CD1c-positive myeloid dendritic cell (primary cell): Measurements from ENCODE around the gene PITX2.

ENCODE experiments used
- DNase-seq: peaks from one replicate; pipeline ENCODE4 v3.0.0-alpha.2; 2016; ENCODE audit errors: extremely low spot score

PITX2 gene

DNA sequence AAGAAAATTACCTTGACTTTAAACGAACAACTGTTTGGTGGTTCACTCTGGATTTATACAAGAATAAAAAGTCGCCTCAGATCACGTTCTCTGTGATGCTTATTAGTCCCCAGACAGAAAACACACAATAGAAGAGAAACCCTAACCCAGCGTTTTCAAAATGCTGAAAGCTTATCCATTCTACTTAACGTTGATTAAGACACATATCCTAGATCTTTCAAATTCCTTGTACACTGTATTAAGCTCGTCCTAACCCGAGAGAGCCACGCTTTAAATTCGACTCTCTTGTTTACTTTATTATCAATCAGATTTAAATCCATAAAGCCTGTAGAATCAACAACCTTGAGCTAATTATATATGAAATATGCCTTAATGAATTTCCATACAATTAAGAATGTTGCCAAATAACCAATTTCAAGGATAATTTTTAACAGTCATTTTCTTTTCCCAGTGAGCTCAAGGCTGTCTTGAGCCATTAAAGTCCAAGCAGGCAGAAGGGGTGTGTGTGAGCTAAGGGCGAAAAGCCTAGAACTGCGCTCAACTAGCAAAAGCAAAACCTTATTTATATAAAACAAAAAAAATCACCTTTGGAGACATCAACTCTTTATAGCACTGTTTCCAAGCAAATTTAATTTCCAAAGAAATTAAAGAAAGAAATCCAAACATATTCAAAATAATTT lies 981 bp upstream of the PITX2 start:
- no peak for DNase-seq

DNA sequence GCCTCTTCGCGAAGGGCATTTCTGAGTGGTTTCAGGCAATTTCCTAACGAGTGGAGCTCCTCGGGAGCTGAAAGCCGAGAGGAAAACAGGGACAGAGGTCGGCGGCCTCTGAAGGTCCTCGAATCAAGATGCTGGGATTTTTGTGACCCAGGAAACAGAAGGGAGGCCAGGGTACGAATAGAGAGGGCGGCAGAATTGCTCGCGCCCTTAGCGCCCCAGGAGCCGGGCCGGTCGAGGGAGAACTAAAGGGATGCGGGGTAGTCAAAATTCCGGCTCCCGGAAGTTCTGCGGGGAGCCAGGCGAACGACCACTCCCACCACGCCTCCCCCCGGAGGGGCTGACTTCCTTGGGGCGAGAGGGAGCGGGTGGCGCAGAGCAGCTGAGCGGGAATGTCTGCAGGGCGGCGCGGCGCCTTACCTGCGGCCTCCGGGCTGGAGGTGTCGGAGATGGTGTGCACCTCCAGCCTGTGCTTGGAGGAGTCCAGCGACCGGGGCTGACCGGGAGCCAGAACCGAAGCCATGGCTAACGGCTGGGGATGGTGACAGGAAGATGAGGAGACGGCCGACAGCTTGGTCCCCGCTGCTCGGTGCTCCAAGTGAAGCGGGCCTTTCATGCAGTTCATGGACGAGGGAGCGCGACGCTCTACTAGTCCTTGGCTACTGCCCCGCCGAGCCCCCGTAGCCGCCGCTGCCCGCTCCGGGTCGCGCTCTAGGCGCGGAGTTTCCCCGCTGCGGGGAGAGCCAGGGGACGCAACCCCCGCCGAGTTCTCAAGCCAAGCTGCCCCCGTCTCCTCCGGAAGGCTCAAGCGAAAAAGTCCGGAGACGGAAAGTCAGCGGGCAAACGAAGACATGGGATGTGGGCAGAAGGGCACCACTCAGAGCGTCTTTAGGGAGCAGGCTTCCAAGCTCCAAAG lies 782 bp downstream of the PITX2 start:
- DNase-seq: no peak

DNA sequence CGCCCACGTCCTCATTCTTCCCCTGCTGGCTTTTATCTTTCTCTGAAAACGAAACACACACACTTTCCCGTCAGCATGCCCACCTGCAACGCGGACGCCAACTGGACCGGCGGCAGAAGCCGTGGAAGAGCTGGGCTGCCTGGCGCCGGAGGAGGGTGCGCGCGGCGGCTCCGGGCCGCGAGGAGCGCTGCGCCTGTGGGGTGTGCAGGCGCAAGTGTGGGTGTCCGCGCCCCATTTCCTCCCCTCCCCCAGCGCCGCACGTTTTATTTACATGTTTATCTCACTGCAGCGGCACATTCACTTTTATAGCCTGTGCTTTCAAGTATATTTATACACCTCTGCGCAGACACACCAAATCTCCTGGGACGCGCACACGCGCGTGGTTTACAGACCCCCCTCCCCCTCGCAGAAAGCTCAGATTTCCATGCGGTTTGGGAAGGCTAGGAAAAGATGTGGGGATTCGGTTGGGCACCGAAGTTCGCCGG lies 1.5 kb downstream of the PITX2 start:
- no peak for DNase-seq

DNA sequence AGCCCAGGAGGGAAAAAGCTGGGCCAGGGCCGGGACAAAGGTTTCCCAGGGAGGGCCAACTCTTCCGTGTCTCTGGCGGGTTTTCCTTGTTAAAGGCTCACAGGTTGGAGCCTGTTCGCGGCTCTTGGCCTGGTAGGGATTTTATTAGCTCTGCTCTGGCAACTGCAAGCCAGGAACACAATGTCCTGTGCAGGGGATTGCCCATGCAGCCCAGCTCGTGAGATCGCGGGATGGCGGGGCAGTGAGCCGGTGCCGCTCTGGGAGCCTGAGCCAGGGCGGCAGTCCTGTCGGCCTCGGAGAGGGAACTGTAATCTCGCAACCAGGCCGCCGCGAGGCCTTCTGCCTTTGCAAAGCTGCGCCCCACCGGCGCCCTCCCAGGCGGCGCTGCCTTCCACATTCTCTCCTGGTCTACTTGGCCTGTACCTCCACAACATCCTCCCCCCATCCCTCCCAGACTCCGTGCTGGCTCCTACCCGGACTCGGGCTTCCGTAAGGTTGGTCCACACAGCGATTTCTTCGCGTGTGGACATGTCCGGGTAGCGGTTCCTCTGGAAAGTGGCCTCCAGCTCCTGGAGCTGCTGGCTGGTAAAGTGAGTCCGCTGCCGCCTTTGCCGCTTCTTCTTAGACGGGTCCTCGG lies 2.1 kb downstream of the PITX2 start:
- DNase-seq: no peak

DNA sequence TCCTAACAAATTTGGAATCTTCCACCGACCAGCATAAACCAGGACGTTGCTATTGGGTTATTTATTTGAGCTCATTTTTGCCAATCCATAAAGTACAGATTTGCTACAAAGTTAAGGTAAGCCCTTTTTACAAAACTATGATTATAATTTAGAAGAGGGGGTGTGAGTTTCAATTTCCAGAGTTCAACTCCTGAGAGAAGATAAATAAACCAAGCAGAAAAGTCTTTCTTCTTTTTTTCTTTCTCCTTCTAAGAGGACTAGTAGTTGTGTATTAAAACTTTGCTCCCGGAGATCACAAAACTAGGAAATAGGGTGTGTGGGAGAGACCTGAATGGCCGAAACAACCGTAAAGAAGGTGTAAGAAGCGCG lies 2.6 kb downstream of the PITX2 start:
- no peak for DNase-seq

DNA sequence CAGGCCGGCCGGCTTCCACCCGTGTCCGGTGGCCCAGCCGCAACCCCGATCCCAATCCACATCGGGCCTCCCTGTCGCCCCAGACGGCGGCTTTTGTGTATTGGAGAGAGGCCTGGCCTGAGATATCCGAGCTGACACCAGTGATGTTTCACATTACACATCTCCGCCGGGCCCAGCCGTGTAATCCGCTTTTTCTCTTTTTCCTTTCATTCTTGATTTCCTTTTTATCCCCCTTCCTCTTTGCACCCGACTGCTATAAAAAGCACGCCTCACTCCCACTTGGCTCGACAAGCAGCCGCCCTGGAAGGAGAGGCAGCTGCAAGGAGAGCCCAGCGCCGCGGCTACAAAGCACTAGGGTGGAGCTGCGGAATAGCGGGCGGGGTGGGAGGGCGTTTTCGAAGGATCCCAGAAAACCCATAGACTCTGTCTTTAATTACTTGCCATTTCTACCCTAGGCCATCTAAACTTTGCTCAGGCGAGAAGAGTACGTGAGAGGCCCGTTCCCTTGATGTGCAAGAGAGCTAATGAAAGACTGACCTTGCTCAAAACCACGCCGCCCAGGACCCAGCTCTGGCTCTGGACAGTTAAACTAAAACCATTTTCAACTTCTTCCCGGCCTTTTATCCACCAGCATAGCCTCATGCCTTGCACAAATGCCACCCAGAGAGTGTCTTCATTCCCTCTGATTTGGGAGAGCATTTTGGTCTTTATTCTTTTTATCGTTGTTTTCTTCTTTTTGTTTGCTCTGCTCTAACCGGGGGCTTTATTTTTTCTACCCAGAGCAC lies 3.2 kb downstream of the PITX2 start:
- DNase-seq: no peak

DNA sequence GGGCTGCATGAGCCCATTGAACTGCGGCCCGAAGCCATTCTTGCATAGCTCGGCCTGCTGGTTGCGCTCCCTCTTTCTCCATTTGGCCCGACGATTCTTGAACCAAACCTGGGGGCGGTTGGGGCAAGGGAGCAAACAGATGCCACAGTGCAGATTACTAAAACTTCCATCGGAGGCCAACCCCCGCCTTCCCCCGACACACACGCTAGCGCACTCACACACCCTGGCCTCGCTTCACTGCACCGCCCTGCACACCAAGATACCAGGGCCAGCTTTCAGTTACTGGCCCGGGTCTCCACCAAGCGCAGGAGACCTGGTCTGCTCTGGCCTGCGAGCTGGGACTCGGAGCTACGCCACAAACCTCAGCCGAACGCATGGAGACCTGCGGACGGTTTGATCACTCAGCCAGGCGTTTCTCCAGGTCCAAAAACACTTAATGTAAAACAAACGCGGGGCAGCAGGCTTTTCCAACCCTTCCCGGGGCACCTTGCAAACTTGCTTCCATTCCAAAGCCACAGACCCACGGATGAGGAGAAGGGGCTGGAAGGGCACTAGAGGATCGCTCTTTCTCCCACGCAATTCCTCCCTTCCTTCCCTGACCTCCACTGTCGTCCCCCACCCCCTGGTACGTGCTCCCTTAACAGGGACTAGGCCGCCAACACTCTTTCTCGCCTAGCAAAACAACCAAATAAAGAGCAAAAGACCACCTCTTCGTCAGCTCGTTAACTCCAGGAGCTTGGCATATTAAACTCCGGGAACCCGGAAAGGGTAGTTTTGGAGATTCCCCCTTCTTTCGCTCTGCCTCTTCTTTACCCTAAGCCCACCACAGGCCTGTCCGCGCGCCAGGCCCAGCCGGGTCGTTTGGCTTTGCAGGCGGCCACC lies 4.1 kb downstream of the PITX2 start:
- no peak for DNase-seq

DNA sequence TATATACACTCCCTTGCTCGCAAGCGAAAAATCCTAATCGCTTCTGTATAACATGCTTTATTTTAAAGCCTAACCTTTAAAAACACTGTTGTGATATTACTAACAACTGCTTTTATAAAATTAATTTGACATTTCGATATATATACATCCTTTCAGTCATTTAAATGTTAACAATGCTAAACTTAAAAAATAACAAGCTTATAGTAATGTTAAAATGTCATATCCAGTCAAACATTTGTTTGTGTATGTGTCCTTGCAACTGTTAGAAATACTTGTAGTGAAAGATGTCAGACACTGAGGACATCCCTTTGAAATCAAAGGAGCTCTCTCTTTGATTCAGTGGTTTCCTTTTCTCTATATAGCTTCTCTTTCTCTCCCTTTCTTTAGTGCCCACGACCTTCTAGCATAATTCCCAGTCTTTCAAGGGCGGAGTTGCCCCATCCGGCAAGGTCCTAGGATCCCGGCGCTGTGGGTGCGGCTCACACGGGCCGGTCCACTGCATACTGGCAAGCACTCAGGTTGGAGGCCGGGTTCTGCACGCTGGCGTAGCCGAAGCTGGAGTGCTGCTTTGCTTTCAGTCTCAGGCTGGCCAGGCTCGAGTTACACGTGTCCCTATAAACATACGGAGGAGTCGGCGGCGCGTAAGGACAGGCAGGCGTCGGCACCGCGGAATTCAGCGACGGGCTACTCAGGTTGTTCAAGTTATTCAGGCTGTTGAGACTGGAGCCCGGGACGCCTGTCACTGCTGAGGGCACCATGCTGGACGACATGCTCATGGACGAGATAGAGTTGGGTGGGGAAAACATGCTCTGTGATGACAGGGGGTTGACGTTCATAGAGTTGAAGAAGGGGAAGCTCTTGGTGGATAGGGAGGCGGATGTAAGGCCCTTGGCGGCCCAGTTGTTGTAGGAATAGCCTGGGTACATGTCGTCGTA lies 5.0 kb downstream of the PITX2 start:
- DNase-seq: no peak

DNA sequence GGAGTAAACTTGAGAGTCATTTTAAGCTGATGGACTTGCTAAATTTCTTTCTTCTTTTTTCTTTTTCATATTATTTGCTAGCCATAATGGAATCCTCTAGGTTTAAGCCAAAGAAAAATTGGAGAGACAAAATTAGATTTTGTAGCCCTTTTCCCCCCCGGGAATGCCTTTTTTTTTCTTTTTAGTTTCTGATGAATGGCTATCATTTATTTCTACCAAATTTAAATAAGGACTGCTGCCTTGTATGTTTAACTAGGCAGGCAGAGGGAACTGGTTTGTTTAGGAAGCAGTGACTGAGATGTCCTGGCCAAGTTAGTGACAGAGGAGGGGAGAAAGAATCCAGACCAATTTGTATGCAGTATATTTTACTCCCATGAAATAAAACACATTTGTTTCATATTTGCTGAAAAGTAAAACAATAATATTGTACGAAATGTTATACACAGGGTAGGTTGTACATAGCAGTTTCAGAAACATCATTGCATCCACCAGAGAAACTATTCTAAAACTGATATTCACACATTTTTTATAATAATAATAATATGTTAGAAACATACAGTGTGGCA lies 5.7 kb downstream of the PITX2 start:
- no peak for DNase-seq

DNA sequence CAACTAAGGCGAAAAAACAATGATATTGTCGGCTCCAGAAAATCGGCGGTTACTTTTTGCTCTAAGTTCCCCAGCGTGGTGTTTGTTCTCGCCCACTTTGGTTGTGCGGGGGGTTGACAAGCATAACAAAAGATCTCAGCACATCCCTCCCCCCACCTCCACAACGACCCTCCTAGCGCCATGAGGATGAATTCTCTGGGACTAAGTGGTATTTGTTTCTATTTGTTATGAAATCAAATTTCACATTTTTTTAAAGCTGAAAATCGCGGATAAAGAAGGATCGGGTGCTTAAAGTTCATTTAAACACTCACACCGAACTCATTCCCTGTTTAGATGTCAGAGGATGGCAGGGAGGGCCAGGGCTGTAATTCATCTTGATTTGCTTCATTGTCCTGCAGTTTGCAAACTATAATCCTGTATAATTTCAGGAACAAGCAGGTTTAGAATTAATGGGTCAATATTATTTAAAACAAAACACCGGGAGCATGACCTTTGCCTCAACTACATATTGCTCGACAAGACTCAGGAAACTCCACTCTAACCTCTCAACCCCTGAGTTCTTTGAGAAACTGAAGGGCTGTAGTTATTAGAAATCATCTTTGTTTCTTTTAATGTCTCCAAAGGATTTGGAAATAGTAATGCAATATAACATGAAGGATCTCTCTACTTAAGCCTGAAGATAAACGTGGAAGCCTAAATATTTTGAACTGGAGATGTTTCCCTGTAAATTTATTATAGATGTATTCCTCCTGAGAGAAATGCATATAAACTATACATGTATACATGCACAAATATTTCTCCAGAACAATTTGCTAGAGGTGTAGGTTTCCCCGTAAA lies 6.4 kb downstream of the PITX2 start:
- no peak for DNase-seq

DNA sequence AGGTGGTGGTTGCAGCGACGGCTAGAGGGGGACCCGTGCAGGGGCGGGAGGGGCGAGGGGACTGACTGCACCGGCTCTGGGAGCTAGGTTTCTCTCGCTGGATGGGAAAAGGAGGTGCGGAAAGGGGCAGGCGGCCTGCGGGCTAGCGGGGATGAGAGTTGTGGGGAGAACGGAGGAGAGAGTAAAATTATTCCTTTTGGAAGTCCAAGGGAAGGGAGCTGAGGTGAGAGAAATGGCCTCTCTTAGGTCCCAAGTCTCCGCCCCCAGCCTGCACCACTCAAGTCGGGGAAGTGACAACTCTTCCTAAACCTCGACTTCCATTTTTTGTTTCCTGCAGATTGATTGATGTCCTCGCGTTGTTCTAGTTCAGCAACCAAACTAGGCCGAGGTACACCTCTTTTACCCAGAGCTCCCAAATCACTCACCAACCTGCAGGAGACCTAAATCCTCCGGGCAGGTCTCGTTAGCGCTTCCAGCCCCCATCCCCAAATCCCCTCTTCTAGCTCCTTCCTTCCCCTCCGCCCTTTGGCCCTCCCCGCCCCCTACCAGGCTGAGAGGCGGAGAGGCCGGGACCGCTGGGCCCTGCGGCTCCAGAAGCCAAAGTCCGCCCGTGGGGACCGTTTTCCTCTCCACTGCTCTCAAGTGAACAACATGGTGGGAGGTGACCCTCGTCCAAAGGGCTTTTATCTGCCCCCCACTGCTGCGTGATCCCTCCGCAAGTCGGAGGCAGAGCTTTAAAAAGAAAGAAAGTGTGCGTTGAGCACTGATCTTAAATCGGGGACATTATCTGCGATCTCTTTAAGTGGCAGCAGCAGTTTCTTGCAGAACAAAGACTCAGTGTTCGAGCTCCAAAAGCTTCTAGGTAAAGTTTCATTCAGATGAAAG lies 7.3 kb downstream of the PITX2 start:
- DNase-seq: no peak

DNA sequence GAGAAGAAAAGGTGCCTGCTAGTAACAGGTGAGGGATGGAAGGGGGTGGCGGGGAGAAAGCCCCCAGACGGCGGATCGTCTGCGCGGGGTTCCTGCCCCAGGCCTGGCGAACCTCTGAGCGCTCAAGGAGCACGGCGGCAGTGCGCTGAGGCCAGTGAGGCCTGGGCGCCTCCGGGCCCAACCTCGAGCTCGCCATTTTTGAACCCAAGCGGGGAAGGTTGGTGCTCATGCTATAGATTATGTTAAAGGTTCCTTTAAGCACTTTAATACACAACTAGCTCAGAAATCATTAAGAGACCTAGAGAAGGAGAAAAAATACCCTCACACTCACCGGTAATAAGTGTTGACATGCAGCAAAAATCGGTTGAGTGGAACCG lies 7.9 kb downstream of the PITX2 start:
- DNase-seq: no peak

DNA sequence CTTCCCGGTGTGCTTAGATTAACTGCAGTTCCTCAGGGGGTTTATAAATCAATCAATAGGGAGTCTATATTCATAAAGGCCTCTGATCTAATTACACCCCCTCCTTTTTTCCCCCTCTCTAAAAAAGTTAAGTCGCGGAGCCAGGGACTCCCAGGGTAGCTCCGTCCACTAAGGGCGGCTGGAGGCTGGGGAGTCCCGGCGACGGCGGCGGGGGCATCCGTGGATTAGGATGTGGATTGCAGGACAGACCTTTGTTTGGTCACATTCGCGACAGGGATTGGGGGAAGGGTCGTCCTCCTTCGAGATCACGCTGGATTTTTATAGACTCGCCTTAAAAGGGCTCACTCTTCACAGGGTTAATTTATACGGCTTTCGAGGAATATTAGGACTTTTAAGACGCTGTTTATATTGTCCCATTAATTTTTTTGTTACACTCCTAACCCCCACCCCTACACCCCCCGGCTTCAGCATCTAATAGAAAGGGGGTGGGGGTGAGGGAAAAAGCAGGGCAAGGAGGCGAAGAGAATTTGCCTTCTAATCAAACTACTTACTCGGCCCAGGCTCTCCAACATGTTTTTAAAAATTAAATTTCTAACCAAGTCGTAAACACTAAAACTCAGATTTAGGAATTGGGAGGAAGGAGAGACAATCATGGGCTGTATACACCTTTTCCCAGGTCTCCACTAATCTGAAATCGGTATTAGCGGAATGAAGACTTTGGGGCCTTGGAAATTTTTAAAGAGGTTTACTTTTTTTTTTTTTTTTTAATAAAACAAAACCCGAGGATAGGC lies 8.5 kb downstream of the PITX2 start:
- no peak for DNase-seq

DNA sequence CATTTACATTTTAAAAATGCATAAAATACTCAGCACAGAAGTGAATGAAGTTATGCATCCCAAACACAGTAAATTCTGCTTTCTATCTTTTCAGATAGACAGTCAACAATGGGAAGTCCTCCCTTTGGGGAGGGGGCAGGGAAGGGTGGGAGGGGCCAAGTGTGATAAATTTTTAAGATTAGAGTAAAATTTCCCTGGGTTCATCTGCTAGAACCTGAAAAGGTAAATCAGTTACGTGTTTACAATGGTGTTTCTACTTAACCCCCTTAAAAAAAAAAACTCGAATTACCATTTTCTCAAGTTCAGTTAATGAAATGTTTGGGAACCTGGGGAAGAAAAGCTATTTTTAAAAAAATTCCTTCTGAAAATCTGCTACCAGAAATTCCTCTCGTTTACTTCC lies 9.1 kb downstream of the PITX2 start:
- DNase-seq: no peak

DNA sequence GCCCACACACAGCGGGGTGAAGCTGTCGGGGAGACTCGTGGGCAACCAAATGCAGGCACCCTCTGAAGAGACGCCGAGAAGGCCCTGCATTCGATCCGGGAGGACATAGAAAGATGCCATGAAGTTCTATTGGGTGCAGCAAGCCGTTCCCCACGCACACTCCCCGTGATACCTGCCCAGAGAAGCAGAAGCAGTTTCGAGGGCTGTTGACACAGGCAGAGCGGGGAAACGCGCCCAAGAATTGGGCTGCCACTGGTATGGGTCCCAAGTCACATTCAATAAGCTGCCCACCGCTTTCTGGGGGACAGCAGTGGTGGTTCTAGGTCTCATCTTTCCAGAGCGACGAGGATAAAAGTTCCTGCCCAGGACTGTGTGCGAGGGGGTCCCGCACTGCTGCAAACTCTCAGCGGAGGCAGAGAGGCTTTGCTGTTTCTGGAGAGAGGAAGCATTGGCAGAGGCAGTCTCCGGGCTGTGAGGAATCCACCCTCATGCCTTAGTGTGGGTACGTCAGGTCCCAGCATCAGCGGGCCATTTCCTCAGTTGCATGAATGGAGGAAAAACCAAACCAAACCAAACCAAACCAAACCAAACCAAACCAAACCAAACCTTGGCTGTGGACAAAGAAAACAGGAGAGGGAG lies 10.1 kb downstream of the PITX2 start:
- DNase-seq: no peak

DNA sequence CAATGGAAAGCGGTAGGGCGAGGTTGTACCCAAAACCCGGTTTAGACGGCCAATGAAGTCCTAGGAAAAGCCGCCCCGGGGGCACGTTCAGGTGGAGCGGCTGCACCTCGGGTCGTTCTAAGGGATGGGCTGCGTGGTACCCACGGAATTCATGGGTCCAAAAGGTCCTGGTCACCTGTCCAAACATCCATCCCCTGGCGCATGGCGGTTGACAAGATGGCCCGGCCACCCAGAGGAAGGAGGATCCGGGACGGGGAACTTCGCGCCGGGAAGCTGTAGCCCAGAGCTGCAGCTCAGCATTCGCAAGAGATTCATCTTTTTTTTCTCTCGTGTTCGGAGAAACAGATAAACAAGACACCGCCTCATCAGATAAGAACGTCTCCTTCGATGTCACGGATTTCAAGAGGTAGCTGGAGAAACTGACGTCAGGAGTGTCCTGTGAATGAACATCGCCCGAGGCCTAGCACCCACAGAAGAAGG lies 10.9 kb downstream of the PITX2 start:
- no peak for DNase-seq
